NT2/D1 (cell line): Measurements from ENCODE around the gene ERI2.

Source experiments
- YY1 ChIP-seq: IDR thresholded peaks from 2 replicates; pipeline ENCODE4 v1.6.1; 2011; ENCODE audit not compliant: insufficient read length, insufficient read depth
- ZNF274 ChIP-seq: IDR thresholded peaks from 2 replicates; pipeline ENCODE4 v1.6.1; 2011; ENCODE audit warnings: mild to moderate bottlenecking, low read depth, low read length

GRCh38 chr16:20850981-20851380, 44.7 kb upstream of the ERI2 start:
- no peak for TF ChIP-seq YY1
- no peak for TF ChIP-seq ZNF274
